NCI-H526 (cell line): Measurements from ENCODE around the gene HOXD9.

Experiments used
- DNase-seq, 2 experiments: peaks; one replicate each; lab custom pipeline; 2025; lab: John Stamatoyannopoulos, UW

The HOXD9 gene

DNA sequence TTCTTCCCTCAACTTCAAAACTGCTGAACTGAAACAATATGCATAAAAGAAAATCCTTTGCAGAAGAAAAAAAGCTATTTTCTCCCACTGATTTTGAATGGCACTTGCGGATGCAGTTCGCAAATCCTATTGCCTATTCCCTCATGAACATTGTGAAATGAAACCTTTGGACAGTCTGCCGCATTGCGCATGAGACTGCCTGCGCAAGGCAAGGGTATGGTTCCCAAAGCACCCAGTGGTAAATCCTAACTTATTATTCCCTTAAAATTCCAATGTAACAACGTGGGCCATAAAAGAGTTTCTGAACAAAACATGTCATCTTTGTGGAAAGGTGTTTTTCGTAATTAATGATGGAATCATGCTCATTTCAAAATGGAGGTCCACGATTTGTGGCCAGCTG is 15.4 kb downstream of the HOXD9 start:
- no peak for DNase-seq

DNA sequence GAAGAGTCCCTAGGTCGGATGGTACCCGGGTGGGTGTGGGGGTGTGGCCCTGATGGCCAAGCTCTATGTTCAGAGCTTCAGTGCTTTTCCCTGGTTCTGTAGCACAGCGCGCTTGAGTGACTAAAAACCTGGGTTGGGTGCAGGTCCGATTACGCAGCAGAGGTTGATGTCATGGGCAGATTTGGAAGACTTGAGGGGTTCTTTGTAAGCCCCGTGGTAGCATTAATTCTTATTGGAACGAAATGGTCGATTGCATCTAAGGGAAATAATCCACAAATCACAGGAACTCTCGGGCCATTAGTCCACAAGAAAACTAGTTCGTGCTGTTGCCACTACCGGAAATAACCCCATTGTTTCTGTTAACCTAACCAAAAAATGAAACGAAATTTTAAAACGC is 16.0 kb downstream of the HOXD9 start:
- no peak for DNase-seq

DNA sequence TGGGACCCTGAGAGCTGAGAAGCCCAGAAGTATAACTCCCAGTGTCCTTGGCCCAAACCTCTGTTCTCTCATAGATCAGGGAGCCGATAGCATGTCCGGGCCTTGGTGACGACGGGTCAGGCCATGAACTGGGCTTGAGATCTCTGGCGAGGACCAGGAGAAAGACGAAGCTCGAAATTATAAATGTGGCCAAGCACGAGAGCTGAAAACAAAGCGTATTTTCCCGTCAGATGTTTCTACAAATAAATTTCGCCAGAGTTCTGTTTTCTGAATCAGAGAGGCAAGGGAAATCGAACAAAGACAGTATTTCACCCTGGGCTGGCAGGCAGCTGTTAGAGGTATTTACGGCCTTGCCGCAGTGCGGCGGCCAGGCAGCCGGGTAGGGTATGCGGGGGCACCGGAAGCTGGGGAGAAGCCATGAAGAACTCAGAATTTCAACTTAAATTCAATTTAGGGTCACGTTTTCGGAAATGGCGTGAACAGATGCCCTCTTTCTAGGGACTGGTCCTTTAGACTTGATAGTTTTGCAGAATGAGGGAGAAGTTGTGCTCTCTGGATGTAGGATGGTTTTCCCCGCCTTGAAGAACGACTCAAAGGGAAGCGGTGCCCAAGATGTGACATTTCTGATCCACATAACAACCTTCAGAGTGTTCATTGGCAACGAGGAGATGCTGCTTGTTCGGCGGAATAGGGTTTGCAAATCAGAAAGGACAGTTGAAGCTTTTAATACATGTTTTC is 16.6 kb downstream of the HOXD9 start:
- no peak for DNase-seq

DNA sequence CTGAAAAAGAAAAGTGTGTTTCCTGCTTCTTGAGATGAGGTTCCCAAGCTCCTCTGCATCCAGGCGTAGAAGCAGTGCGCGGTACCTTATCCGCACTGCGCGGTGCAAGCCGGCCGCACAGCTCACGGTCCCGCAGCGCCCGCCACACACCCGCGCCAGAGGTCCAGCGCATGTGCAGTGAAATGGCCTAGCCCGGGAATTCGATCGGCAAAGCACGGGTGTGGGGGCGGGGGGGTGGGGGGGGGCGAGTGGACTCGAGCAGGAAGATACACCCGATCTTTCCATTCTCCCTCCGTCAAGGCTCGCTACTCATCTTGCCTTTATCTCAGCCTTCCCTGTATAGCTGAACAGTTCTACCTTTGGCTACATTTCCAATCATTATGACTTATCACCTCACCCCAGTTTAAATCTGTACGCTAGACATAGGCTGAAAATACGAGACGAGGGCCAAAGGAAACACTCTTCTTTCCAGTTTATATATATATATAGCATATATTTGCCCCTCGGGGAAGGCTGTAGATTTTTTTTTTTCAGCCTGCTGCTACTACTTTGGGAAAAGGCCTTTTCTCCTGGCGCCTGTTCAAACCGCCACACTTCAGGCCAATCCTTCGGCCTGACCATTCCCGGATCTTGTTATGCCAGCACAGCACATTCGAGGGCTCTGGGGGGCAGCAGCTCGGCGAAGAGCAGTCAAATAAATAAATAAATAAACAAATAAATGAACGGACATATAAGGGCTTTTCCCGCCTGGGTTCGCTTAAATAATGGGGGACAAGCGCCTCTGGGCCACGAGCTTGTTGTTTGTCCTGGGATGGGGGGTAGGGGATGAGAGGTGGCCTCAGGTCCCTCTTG is 17.4 kb downstream of the HOXD9 start:
- DNase-seq, result no peak

DNA sequence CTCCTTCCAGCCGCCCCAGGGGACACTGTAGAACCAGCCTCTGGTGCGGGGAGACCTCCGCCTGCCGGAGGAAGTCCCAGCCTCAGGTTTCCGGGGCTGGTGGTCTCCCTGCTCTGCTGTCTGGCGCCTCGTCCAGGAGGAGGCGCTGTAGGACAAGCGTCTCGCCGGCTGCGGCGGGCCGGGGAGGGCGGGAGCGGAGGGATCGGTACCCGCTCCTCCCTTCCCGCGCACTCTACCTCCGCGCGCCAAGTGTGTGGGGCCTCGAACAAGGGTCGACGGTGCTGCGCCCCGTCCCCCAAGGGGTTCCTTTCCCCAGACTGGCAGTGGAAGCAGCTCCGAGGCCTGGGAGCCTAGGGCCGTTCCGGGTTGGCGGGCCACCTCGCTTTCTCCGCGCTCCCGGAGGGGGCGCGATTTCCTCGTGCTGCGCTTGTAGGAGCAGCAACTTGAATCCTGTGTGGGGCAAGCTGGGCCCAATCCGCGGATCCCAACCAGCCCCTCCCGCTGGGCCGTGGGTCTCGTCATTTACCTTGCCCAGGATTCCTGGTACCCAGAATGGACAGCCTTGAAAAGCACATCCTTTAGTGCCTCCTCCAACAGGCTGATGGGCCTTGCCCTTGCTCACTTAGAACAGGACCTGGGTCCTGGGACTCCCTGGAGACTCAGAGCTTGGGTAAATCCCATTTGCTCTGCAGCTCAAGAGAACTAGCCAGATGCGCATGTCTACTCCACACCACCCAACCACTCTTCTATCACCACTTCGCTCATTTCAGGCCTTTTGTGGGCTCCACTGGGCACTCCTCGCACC is 18.2 kb downstream of the HOXD9 start:
- DNase-seq, result peak; percentile 89 to 94

DNA sequence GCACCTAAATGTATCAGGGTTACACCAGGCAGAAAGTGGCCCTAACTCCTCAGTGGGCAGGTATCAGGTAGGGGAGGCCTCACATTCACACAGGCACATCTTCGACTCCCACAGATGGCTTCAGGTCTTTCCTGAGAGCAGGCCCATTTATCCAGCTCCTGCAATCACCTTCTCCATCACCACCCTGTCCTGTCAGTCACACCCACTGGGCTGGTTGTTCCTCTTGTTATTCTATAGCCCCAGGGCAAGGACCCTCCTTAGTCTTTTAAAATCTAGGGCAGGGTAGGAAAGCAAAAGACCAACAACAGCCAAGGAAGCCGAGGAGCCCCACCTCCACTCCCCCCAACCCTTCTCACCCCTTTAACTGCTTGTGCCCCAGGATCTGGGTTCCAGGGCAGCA is 19.8 kb downstream of the HOXD9 start:
- no peak for DNase-seq

DNA sequence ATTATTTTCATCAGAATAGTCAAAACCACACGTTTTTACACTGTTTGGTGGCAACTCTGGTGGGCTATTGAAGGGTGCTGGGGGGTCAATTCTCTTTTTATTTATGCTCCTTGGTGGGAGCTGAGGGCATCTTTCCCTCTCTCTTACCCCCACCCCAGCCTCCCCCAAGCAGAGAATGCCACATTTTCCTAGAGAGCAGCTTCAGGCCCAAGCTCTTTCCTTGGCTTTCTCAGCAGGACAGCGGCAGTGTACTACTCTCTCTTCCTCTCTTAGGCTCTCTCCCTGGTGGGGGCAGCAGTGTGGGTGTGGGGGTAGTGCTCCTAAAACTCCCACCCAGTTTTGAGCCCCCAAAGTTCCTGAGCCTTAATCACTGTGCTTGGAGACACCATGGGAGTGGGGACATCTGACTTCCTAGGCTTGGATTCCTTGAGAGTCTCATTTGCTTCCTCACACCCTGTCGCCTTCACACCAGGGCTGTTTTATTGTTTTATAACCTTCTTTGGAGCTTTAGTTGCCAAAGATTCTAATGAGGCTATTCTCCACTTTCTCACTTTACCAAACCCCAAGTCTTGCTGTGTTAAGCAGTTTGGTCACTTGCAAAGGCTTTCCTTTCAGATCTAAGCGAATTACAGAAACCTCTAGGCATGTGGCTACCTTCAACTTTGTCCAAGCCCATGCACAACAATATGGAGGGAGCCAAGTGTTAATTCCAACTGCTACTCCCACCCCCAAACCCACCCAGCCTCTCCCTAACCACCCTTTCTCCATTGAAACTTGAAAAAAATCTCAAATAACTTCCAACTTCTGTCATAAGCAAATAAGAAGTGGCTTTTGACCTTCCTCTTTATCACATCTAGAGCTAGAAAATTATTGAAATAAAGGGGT is 22.8 kb downstream of the HOXD9 start:
- DNase-seq, result no peak

DNA sequence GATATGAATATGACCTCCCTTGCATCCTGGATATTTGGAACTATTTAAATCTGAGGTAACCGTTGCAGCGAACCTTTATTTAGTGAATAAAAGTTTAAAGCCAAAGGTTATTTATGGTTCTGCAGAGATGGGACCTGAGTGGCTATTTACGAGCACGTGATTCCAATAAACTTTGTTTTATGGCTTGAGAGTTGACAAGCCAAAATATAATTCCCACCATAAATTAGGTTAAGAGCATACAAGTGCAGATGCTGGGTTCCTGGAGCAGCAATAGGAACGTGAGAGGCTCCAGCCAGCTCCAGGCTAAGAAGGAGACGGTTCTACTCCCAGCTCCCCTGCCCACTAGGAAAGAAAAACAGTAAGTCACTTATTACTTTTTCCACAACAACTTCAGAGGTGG is 23.6 kb downstream of the HOXD9 start:
- DNase-seq, result no peak

DNA sequence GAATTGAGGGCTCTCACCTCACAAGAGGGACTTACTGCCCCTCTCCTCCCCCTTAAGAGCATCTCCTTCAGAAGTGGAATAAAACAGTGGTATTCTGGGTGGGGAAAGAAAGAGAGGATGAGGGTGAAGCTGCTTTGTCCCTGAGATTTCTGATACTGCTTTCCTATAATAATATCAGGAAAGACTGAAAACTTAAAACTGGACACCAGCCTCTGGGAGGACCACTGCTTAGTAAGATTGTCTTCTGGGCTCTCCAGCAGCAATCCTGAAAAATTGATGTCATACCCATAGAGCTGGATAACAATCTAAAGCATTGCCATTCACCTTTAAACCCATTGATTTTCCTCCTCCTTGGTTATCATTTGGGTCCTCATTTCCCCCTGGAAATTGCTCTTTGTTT is 24.1 kb downstream of the HOXD9 start:
- DNase-seq, result no peak

DNA sequence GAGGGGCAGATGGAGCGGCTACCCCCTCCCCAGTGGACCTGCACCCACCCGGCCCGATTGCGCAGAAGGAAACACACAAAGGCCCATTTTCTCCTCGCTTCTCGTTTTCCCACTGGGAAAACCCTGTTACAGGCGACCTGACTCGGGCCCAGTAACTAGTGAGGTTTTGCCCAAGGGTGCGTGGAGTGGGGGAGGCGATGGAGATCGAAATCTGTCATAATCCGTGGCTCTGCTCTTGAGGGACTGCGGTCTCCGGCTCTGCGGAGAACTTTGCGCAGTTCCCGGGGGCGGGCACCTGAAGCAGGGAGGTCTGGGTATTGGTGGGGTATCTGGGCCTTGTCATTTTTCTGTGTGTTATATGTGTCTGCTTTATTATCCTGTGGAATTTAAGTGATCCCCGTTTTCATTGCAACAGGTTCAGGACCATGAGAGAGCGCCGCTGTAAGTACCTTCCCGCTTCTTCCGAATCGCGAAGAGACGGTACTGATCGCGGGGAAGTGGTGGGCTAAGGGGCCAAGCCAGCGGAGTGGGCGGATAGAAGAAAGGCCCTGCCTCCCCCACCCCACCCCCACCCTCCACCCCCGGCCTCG is 24.8 kb downstream of the HOXD9 start:
- DNase-seq, result no peak

DNA sequence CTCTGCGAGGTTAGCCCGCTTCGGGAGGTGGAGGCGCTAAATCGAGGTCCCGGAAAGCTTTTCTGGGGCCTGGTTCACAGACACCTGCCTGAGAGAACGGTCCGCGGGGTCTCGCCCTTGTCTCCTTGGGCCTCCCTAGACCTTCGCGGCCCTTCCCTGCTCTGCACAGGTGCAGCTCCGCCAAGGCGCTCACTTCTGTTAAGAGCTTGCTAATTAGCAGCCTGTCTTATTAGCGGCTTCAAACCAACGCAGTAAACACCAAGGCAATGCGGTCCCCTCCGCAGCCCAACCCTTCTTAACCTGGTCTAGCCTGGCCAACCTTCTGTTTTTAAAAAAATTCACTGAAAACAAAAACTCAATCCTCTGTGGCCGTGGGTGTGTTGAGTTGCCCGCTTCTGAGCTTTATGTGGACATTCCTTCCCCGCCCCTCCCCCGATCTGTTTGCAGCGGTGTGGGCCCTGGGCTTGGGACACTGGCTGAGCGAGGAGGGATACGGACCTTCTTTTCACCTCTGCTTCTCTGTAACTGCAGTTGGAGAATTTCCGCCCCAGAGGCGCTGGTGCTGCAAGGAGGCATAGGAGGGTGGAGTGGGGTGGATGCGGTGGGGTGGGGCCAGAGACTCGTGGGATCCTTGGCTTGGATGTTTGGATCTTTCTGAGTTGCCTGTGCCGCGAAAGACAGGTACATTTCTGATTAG is 25.4 kb downstream of the HOXD9 start:
- no peak for DNase-seq

DNA sequence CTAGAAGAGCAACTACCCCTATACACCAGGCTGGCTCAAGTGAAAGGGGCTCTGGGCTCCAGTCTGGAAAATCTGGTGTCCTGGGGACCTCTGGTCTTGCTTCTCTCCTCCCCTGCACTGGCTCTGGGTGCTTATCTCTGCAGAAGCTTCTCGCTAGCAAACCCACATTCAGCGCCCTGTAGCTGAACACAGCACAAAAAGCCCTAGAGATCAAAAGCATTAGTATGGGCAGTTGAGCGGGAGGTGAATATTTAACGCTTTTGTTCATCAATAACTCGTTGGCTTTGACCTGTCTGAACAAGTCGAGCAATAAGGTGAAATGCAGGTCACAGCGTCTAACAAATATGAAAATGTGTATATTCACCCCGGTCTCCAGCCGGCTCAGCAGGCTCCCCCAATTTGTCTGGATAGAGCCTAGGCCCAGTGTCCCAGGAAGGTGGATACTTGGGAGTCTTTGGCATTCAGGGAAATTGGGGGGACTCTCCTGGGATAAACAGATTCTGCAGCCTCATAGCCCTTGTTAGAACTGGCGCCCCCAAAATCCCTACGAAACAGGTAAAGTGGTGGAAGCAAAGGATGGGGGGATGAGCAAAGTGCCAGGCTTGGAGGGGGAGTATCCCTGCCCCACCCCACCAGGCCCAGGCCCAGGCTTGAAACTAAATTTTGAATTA is 26.4 kb downstream of the HOXD9 start:
- no peak for DNase-seq

DNA sequence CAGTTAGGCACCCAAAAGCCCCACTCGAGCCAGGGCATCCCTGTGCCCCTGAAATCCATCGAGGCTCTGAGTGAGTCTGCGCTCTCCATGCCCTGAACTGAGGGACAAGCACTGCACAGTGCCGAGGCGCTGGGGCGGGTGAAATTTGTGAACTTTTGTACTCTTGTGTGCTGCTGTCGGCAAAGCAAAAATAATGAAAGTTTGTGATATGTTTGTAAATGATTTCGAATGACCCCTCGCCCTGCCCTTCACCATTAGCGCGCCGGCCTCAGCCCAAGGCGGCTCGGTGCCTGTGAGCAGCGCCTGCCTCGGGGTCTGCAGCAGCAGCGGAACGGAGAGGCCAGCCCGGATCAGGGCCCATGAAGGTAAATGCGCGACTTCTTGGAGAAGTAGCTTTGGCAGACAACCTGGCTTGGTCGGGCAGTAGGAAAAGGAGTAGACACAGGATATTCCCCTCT is 27.0 kb downstream of the HOXD9 start:
- no peak for DNase-seq

DNA sequence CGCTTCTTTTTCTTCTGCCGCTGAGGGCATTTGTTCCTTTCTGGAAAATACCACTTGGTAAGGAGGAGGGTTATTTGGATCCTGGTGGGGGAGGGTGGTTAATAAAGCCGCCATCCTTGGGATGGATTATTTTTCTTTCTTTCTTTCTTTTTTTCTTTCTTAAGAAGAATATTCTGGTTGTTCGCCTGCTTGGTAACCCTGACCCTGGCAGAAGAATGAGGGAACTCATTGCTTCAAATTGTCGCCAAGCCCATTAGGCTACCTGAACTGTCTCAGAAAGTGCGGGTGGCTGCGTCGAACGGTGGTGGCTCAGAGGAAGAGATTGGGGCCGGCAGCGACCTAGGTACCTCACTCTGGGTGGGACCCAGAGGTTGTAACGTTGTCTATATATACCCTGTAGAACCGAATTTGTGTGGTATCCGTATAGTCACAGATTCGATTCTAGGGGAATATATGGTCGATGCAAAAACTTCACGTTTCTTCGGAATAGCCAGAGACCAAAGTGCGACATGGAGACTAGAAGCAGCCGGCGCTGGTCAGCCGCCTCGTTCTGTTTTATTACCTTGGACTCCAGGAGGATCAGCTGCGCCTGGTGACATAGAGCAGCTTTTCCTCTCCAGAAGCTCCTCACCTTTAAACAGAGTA is 27.5 kb downstream of the HOXD9 start:
- no peak for DNase-seq

DNA sequence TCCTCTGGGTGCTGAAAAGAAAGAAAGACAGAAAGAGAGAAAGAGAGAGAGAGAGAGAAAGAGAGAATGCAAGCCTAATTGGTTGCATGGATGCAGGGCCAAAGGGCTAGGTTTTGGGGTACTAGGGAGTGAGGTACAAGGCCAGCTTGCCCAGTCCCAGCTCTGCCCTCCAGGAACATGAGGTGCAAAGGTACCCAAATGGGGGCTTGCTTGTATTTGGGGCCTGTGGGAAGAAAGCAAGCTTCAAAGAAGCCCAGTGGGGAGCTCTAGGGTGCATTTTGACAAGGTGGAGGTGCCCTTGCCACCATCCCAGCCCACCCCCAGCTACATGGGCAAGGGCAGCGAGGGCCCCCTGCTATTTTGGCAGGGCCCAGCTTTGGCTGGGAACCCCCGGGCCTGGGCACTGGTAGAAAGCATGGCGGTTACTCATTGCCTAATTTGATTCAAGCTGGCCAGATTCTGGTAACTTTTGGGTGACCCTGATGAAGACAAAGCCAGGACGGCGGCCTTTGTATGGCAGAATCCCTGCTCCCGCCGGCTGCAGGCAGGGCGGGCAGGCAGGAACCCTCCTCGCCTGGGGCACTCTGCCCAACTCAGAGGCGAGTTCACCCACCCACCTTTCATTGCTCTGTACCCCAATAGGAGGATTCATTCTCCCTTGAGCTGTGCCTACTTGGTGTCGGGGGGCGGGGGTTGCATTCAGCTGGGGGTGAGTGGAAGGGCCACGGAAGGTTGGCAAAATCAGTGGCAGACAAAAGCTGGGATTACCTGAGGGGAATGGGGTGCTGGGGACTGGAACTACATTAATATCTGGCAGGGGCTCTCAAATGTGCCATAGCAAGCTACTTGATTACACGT is 28.3 kb downstream of the HOXD9 start:
- DNase-seq, result no peak

DNA sequence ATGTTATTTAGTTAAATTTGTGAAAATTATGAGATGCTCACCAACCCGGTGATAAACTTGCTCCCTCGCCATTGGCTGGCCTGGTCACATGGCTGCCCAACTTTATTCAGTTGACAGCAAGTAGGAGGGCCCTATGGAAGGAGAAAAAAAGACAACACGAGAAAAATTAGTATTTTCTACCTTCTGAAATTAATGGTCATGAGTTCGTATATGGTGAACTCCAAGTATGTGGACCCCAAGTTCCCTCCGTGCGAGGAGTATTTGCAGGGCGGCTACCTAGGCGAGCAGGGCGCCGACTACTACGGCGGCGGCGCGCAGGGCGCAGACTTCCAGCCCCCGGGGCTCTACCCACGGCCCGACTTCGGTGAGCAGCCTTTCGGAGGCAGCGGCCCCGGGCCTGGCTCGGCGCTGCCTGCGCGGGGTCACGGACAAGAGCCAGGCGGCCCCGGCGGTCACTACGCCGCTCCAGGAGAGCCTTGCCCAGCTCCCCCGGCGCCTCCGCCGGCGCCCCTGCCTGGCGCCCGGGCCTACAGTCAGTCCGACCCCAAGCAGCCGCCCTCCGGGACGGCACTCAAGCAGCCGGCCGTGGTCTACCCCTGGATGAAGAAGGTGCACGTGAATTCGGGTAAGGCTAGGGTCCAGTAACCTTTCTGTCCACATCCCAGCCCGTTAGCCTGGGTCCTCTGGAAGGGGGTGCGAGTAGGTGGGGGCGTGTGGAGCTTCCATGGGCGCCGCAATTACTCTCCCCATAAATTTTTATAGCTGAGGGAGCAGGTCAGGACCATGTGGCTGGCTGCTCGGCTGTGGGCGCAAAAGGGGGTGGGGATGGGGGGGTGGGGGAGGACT is 29.1 kb downstream of the HOXD9 start, which contains the start of gene HOXD4:
HOXD4 (plus strand) TSS at position 109 of the 846 bp plus-strand sequence; CDS start at position 193, 84 bp downstream.
- no peak for DNase-seq
